T-helper 22 cell (primary cell): ENCODE data around the gene CEPT1.
"Not testable (repeated sequence)": the region's sequence is repeated elsewhere in the genome, so short reads cannot be mapped to it uniquely, and the experiment has no call there.

ENCODE experiments used
- DNase-seq: peaks from one replicate; pipeline ENCODE4 v3.0.0-alpha.2; 2020; ENCODE audit warnings: low read depth

The CEPT1 gene

GRCh38 chr1:111211921-111212320 is 71.9 kb downstream of the CEPT1 start:
- DNase-seq, result no peak

GRCh38 chr1:111212634-111213335 is 72.8 kb downstream of the CEPT1 start:
- DNase-seq, result no peak

- DNase-seq, result no peak
Observed at GRCh38 chr1:111213412-111213811, 73.4 kb downstream of the CEPT1 start.

GRCh38 chr1:111214074-111214801 is 74.2 kb downstream of the CEPT1 start:
- no peak for DNase-seq

GRCh38 chr1:111214884-111215283 is 74.9 kb downstream of the CEPT1 start:
- DNase-seq, result no peak

GRCh38 chr1:111215285-111215684 is 75.3 kb downstream of the CEPT1 start:
- not testable (repeated sequence) for DNase-seq

GRCh38 chr1:111216751-111217150 is 76.7 kb downstream of the CEPT1 start:
- DNase-seq, result no peak

- DNase-seq, result no peak
Observed at GRCh38 chr1:111217183-111217910, 77.3 kb downstream of the CEPT1 start.

- DNase-seq, result no peak
Observed at GRCh38 chr1:111218701-111219556, 78.9 kb downstream of the CEPT1 start.

- no peak for DNase-seq
Observed at GRCh38 chr1:111219557-111220286, 79.7 kb downstream of the CEPT1 start.

- DNase-seq, result no peak
Observed at GRCh38 chr1:111220302-111220890, 80.4 kb downstream of the CEPT1 start.

GRCh38 chr1:111221276-111221632 is 81.2 kb downstream of the CEPT1 start:
- no peak for DNase-seq

GRCh38 chr1:111221633-111222291 is 81.7 kb downstream of the CEPT1 start:
- DNase-seq, result no peak

GRCh38 chr1:111222308-111223125 is 82.5 kb downstream of the CEPT1 start:
- DNase-seq, result peak; percentile 40

GRCh38 chr1:111223126-111223685 is 83.2 kb downstream of the CEPT1 start:
- DNase-seq, result no peak

- DNase-seq, result no peak
Observed at GRCh38 chr1:111225091-111225490, 85.1 kb downstream of the CEPT1 start.

- no peak for DNase-seq
Observed at GRCh38 chr1:111225717-111226400, 85.8 kb downstream of the CEPT1 start.

- DNase-seq, result no peak
Observed at GRCh38 chr1:111227434-111227833, 87.4 kb downstream of the CEPT1 start, which contains the start of gene CHI3L2. Gene CHI3L2 (plus strand): TSS chr1:111227713. CDS start chr1:111227730, 17 bp downstream.
